ENCODE data around the gene PRSS33.

PRSS33 gene

GRCh38 chr16:2787406-2787805 lies at the start of gene PRSS33:
Gene PRSS33, minus strand, starts transcription at chr16:2787560. Its CDS starts 1,013 bp downstream, at chr16:2786547.
- DNase-seq, result no peak

- no peak for DNase-seq
Observed at GRCh38 chr16:2836646-2837508, 49.5 kb upstream of the PRSS33 start.

GRCh38 chr16:2835638-2836493 lies 48.5 kb upstream of the PRSS33 start:
- DNase-seq, result no peak

GRCh38 chr16:2834968-2835367 lies 47.6 kb upstream of the PRSS33 start:
- no peak for DNase-seq

- no peak for DNase-seq
Observed at GRCh38 chr16:2833776-2834175, 46.4 kb upstream of the PRSS33 start.

- no peak for DNase-seq
Observed at GRCh38 chr16:2831203-2831602, 43.8 kb upstream of the PRSS33 start.

- DNase-seq, result no peak
Observed at GRCh38 chr16:2830355-2830695, 43.0 kb upstream of the PRSS33 start.

- no peak for DNase-seq
Observed at GRCh38 chr16:2829501-2830354, 42.4 kb upstream of the PRSS33 start, which contains the start of gene ZG16B. Gene ZG16B, plus strand, starts transcription at chr16:2830303. Its CDS starts 139 bp downstream, at chr16:2830442.

- DNase-seq, result no peak
Observed at GRCh38 chr16:2828876-2829430, 41.6 kb upstream of the PRSS33 start.

- DNase-seq, result no peak
Observed at GRCh38 chr16:2828521-2828840, 41.1 kb upstream of the PRSS33 start.

- no peak for DNase-seq
Observed at GRCh38 chr16:2827831-2828520, 40.6 kb upstream of the PRSS33 start.

GRCh38 chr16:2827374-2827791 lies 40.0 kb upstream of the PRSS33 start:
- no peak for DNase-seq

- no peak for DNase-seq
Observed at GRCh38 chr16:2826591-2827373, 39.4 kb upstream of the PRSS33 start.

- no peak for DNase-seq
Observed at GRCh38 chr16:2825906-2826305, 38.5 kb upstream of the PRSS33 start.

GRCh38 chr16:2825049-2825742 lies 37.8 kb upstream of the PRSS33 start:
- no peak for DNase-seq

GRCh38 chr16:2824626-2825025 lies 37.3 kb upstream of the PRSS33 start:
- no peak for DNase-seq

GRCh38 chr16:2822496-2822895 lies 35.1 kb upstream of the PRSS33 start:
- no peak for DNase-seq

- no peak for DNase-seq
Observed at GRCh38 chr16:2822158-2822495, 34.8 kb upstream of the PRSS33 start.

GRCh38 chr16:2821487-2822157 lies 34.3 kb upstream of the PRSS33 start:
- DNase-seq, result no peak

- no peak for DNase-seq
Observed at GRCh38 chr16:2820836-2821486, 33.6 kb upstream of the PRSS33 start.

All from activated CD4-positive, CD25-positive, alpha-beta regulatory T cell (primary cell).